ENCODE measurements around the gene TMEM164.
A peak's percentile ranks its signal among the peaks of the same experiment; 100 is the strongest.

Gene TMEM164

GRCh38 chrX:110210417-110211139 lies 207.7 kb downstream of the TMEM164 start:
- peak; percentile 85 for DNase-seq (ENCODE audit: low read depth)

GRCh38 chrX:110211340-110211739 lies 208.4 kb downstream of the TMEM164 start:
- DNase-seq (ENCODE audit: low read depth): no peak

- DNase-seq (ENCODE audit: low read depth): no peak
Observed at GRCh38 chrX:110212299-110212698, 209.4 kb downstream of the TMEM164 start.

GRCh38 chrX:110213183-110213582 lies 210.3 kb downstream of the TMEM164 start:
- no peak for DNase-seq (ENCODE audit: low read depth)

- DNase-seq (ENCODE audit: low read depth): no peak
Observed at GRCh38 chrX:110214684-110215083, 211.8 kb downstream of the TMEM164 start.

GRCh38 chrX:110215411-110215810 lies 212.5 kb downstream of the TMEM164 start:
- DNase-seq (ENCODE audit: low read depth): no peak

GRCh38 chrX:110216027-110216426 lies 213.1 kb downstream of the TMEM164 start:
- DNase-seq (ENCODE audit: low read depth): no peak

GRCh38 chrX:110218591-110218990 lies 215.7 kb downstream of the TMEM164 start:
- peak; percentile 79 for DNase-seq (ENCODE audit: low read depth)

GRCh38 chrX:110219920-110220319 lies 217.0 kb downstream of the TMEM164 start:
- DNase-seq (ENCODE audit: low read depth): peak; percentile 75

GRCh38 chrX:110222497-110223257 lies 219.8 kb downstream of the TMEM164 start:
- no peak for DNase-seq (ENCODE audit: low read depth)

- no peak for DNase-seq (ENCODE audit: low read depth)
Observed at GRCh38 chrX:110224926-110225617, 222.2 kb downstream of the TMEM164 start.

GRCh38 chrX:110226931-110227330 lies 224.0 kb downstream of the TMEM164 start:
- DNase-seq (ENCODE audit: low read depth): no peak

Measured in amniotic epithelial cell (primary cell).